SK-N-SH treated with all-trans-retinoic acid at 6 μM for 48 hours (cell line): Measurements from ENCODE around the gene MRPS27.

ENCODE experiments used
- ATAC-seq: fragments of 200-7000 bp; cut with Tn5 transposase; 3 replicates; pipeline ENCODE4 v1.9.1; 2020; ENCODE audit warnings: mild to moderate bottlenecking, moderate library complexity
- ARNTL ChIP-seq: fragments of 450-650 bp; formaldehyde crosslinking; IDR thresholded peaks from 2 replicates; pipeline ENCODE4 v1.5.0; 2020; ENCODE audit warnings: low read depth, mild to moderate bottlenecking, moderate library complexity, borderline replicate concordance
- BACH2 ChIP-seq: fragments of 250-450 bp; sonication (Bioruptor Pico); IDR thresholded peaks from 2 replicates; pipeline ENCODE4 v1.9.0; 2021; ENCODE audit warnings: mild to moderate bottlenecking, borderline replicate concordance
- CSDC2 ChIP-seq: fragments of 250-450 bp; sonication (Bioruptor Pico); IDR thresholded peaks from 2 replicates; pipeline ENCODE4 v1.5.0; 2020; ENCODE audit warnings: mild to moderate bottlenecking, moderate library complexity
- CSRNP3 ChIP-seq: fragments of 250-450 bp; sonication (Bioruptor Pico); IDR thresholded peaks from 2 replicates; pipeline ENCODE4 v1.5.1; 2021; ENCODE audit warnings: mild to moderate bottlenecking, moderate library complexity
- GLIS3 ChIP-seq: fragments of 250-450 bp; sonication (Bioruptor Pico); IDR thresholded peaks from 2 replicates; pipeline ENCODE4 v1.5.0; 2020; ENCODE audit warnings: mild to moderate bottlenecking, moderate library complexity
- ISL1 ChIP-seq: fragments of 250-450 bp; sonication (Bioruptor Pico); IDR thresholded peaks from 2 replicates; pipeline ENCODE4 v2.1.2; 2022; ENCODE audit warnings: mild to moderate bottlenecking, moderate library complexity
- OSR1 ChIP-seq: fragments of 250-450 bp; sonication (Bioruptor Pico); IDR thresholded peaks from 2 replicates; pipeline ENCODE4 v1.8.0; 2022; ENCODE audit warnings: moderate library complexity, mild to moderate bottlenecking, inconsistent platforms
- PPARA ChIP-seq: fragments of 250-450 bp; sonication (Bioruptor Pico); IDR thresholded peaks from 2 replicates; pipeline ENCODE4 v1.5.0; 2020; ENCODE audit warnings: mild to moderate bottlenecking, borderline replicate concordance
- SNAI2 ChIP-seq: fragments of 250-450 bp; sonication (Bioruptor Pico); IDR thresholded peaks from 2 replicates; pipeline ENCODE4 v1.5.0; 2020; ENCODE audit warnings: mild to moderate bottlenecking, moderate library complexity
- TCF4 ChIP-seq: fragments of 250-450 bp; sonication (Bioruptor Pico); IDR thresholded peaks from 2 replicates; pipeline ENCODE4 v1.8.0; 2021; ENCODE audit warnings: mild to moderate bottlenecking, moderate library complexity, borderline replicate concordance
- TOX ChIP-seq: fragments of 250-450 bp; sonication (Bioruptor Pico); IDR thresholded peaks from 2 replicates; pipeline ENCODE4 v1.8.0; 2021; ENCODE audit warnings: mild to moderate bottlenecking, moderate library complexity, borderline replicate concordance
- TSHZ2 ChIP-seq: fragments of 250-450 bp; sonication (Bioruptor Pico); IDR thresholded peaks from 2 replicates; pipeline ENCODE4 v1.5.0; 2020; ENCODE audit warnings: mild to moderate bottlenecking, moderate library complexity
- ZC3H10 ChIP-seq: fragments of 250-450 bp; sonication (Bioruptor Pico); IDR thresholded peaks from 2 replicates; pipeline ENCODE4 v1.5.1; 2021; ENCODE audit warnings: mild to moderate bottlenecking, moderate library complexity
- ZFP3 ChIP-seq: fragments of 250-450 bp; sonication (Bioruptor Pico); IDR thresholded peaks from 2 replicates; pipeline ENCODE4 v1.5.0; 2020; ENCODE audit warnings: mild to moderate bottlenecking, moderate library complexity
- ZFP30 ChIP-seq: fragments of 450-650 bp; formaldehyde crosslinking; IDR thresholded peaks from 2 replicates; pipeline ENCODE4 v1.5.0; 2022; ENCODE audit warnings: mild to moderate bottlenecking, moderate library complexity
- ZNF565 ChIP-seq: fragments of 450-650 bp; formaldehyde crosslinking; conservative IDR thresholded peaks from 2 replicates; pipeline ENCODE4 v1.5.0; 2020; ENCODE audit warnings: low read depth, mild to moderate bottlenecking, moderate library complexity
- ZNF70 ChIP-seq: fragments of 450-650 bp; formaldehyde crosslinking; IDR thresholded peaks from 2 replicates; pipeline ENCODE4 v1.5.0; 2020; ENCODE audit warnings: mild to moderate bottlenecking, moderate library complexity
- ZNF8 ChIP-seq: fragments of 450-650 bp; formaldehyde crosslinking; IDR thresholded peaks from 2 replicates; pipeline ENCODE4 v1.5.0; 2020; ENCODE audit warnings: mild to moderate bottlenecking, moderate library complexity
- TF ChIP-seq, protein P1 (sequence below): fragments of 250-450 bp; sonication (Bioruptor Pico); IDR thresholded peaks from 2 replicates; pipeline ENCODE4 v1.5.1; 2020; ENCODE audit warnings: low read depth, mild to moderate bottlenecking, moderate library complexity
- TF ChIP-seq, protein P2 (sequence below): fragments of 250-450 bp; sonication (Bioruptor Pico); IDR thresholded peaks from 2 replicates; pipeline ENCODE4 v1.8.0; 2021; ENCODE audit warnings: low read depth, mild to moderate bottlenecking, moderate library complexity, borderline replicate concordance

Gene MRPS27

GRCh38 chr5:72228960-72229359 lies 91.1 kb downstream of the MRPS27 start:
- TF ChIP-seq ZC3H10 (CRISPR knock-in tag) = no peak
- no peak for TF ChIP-seq ZNF565 (CRISPR knock-in tag)
- no peak for TF ChIP-seq ZFP30 (CRISPR knock-in tag)
- TF ChIP-seq SNAI2 = no peak
- no peak for TF ChIP-seq TCF4 (CRISPR knock-in tag)
- no peak for TF ChIP-seq TSHZ2 (CRISPR knock-in tag)
- TF ChIP-seq, protein P1, sequence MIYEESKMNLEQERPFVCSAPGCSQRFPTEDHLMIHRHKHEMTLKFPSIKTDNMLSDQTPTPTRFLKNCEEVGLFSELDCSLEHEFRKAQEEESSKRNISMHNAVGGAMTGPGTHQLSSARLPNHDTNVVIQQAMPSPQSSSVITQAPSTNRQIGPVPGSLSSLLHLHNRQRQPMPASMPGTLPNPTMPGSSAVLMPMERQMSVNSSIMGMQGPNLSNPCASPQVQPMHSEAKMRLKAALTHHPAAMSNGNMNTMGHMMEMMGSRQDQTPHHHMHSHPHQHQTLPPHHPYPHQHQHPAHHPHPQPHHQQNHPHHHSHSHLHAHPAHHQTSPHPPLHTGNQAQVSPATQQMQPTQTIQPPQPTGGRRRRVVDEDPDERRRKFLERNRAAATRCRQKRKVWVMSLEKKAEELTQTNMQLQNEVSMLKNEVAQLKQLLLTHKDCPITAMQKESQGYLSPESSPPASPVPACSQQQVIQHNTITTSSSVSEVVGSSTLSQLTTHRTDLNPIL (CRISPR knock-in tag) = no peak
- TF ChIP-seq CSDC2 = no peak
- TF ChIP-seq PPARA (CRISPR knock-in tag) = no peak
- TF ChIP-seq OSR1 (CRISPR knock-in tag) = no peak
- TF ChIP-seq ISL1 = no peak
- no peak for TF ChIP-seq ZFP3 (CRISPR knock-in tag)
- no peak for TF ChIP-seq ARNTL
- no peak for TF ChIP-seq BACH2
- no peak for TF ChIP-seq ZNF8 (CRISPR knock-in tag)
- no peak for TF ChIP-seq GLIS3 (CRISPR knock-in tag)
- ATAC-seq = no peak

DNA sequence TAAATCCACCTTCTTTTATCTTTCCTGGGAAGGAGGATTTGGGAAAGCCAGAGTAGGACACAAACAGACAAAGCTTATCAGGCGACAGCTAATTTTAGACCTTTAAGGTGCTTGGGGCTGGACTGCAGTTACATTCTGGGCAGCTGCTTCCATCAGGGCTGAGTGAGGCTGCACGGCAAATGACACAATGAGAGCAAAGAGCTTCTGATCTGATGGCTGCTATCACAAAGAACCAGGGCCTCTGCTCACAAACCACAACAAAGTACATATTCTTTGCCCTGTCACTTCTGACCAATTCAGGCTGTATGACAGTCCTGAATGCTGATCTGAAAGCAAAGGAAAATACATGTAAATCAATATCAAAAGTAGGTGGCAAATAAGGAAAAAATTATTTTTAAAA lies 93.1 kb downstream of the MRPS27 start:
- no peak for TF ChIP-seq CSRNP3 (CRISPR knock-in tag)
- no peak for TF ChIP-seq OSR1 (CRISPR knock-in tag)
- TF ChIP-seq TSHZ2 (CRISPR knock-in tag) = no peak
- ATAC-seq = no peak

- ATAC-seq = no peak
- TF ChIP-seq PPARA (CRISPR knock-in tag) (no peak), ZFP30 (CRISPR knock-in tag) (no peak), ZFP3 (CRISPR knock-in tag) (no peak), ZNF70 (CRISPR knock-in tag) (no peak), TOX (no peak), ZNF8 (CRISPR knock-in tag) (no peak), ZNF565 (CRISPR knock-in tag) (no peak), BACH2 (no peak), TSHZ2 (CRISPR knock-in tag) (no peak), SNAI2 (no peak), CSRNP3 (CRISPR knock-in tag) (no peak), GLIS3 (CRISPR knock-in tag) (no peak), OSR1 (CRISPR knock-in tag) (no peak), ZC3H10 (CRISPR knock-in tag) (no peak), TCF4 (CRISPR knock-in tag) (no peak), ISL1 (no peak)
- TF ChIP-seq, protein P2, sequence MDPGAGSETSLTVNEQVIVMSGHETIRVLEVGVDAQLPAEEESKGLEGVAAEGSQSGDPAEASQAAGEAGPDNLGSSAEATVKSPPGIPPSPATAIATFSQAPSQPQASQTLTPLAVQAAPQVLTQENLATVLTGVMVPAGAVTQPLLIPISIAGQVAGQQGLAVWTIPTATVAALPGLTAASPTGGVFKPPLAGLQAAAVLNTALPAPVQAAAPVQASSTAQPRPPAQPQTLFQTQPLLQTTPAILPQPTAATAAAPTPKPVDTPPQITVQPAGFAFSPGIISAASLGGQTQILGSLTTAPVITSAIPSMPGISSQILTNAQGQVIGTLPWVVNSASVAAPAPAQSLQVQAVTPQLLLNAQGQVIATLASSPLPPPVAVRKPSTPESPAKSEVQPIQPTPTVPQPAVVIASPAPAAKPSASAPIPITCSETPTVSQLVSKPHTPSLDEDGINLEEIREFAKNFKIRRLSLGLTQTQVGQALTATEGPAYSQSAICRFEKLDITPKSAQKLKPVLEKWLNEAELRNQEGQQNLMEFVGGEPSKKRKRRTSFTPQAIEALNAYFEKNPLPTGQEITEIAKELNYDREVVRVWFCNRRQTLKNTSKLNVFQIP (CRISPR knock-in tag) = no peak
- TF ChIP-seq, protein P1 (CRISPR knock-in tag) = no peak
Measured at GRCh38 chr5:72225741-72226140, 94.3 kb downstream of the MRPS27 start.
